T-cell (primary cell): ENCODE data around the gene TMEM163. TPM values are rescaled to one million over a fixed set of nuclear protein-coding genes. Genes with fewer than 3 reads are reported as not detected.

Experiments
- ATAC-seq, 4 experiments: fragments of 200-7000 bp in 3 of 4; fragments of 150-1000 bp in 1 of 4; cut with Tn5 transposase; replicated peaks in 1 of 4; 1 replicate in 3 of 4; 2 replicates in 1 of 4; pipeline ENCODE4 v1.10.0; 2021; ENCODE audit warnings: moderate library complexity in 3 of 4, mild to moderate bottlenecking in 2 of 4, moderate number of reproducible peaks in 1 of 4
- CTCF ChIA-PET, 2 donors: fragments of 300-600 bp; sonication (Branson Sonifier 250); formaldehyde crosslinking; loops; one replicate each; lab custom pipeline; 2022; ENCODE audit warnings: antibody characterized with exemption in 2 of 2; lab: Charles Lee
- POLR2A ChIA-PET, 2 donors: fragments of 300-600 bp; sonication (Branson Sonifier 250); formaldehyde crosslinking; loops; one replicate each; lab custom pipeline; 2022; ENCODE audit warnings: antibody characterized with exemption in 2 of 2; lab: Charles Lee
- DNase-seq, 35 experiments: peaks; one replicate each; pipeline versions ENCODE4 v3.0.0 to v3.0.0-alpha.2; 2013 to 2023
- H3K27ac ChIP-seq: one replicate; pipeline ENCODE4 v1.5.1; 2013; ENCODE audit warnings: low read length
- H3K27me3 ChIP-seq, 2 experiments: replicated peaks in 1 of 2; 1 replicate in 1 of 2; 2 replicates in 1 of 2; pipeline versions ENCODE4 v1.6.1 to v1.7.0; 2013; ENCODE audit warnings: low read length in 1 of 2, mixed read lengths in 1 of 2; ENCODE audit not compliant: control insufficient read depth in 2 of 2, insufficient read depth in 2 of 2; ENCODE audit errors: extremely low read depth in 1 of 2
- H3K36me3 ChIP-seq, 2 donors: 1 replicate in 1 of 2; 2 replicates in 1 of 2; pipeline versions ENCODE4 v1.6.1 to v1.7.0; 2013; ENCODE audit warnings: low read length in 1 of 2; ENCODE audit not compliant: control insufficient read depth in 2 of 2, insufficient read depth in 1 of 2; ENCODE audit errors: extremely low read depth in 1 of 2
- H3K4me1 ChIP-seq, 2 experiments: 1 replicate in 1 of 2; 2 replicates in 1 of 2; pipeline versions ENCODE4 v1.6.1 to v1.7.0; 2013; ENCODE audit warnings: low read length in 2 of 2, mixed read lengths in 1 of 2; ENCODE audit not compliant: insufficient read depth in 2 of 2, control insufficient read depth in 1 of 2; ENCODE audit errors: extremely low read depth in 1 of 2
- H3K4me3 ChIP-seq, 2 donors: 1 replicate in 1 of 2; 2 replicates in 1 of 2; pipeline versions ENCODE4 v1.5.1 to v1.7.0; 2013; ENCODE audit warnings: mild to moderate bottlenecking in 2 of 2, low read length in 1 of 2, moderate library complexity in 1 of 2; ENCODE audit not compliant: control insufficient read depth in 1 of 2; ENCODE audit errors: extremely low read depth in 1 of 2
- H3K9me3 ChIP-seq: 2 replicates; pipeline ENCODE4 v1.7.0; 2013
- H3K27ac Mint-ChIP-seq, 2 donors: one replicate each; pipeline ENCODE4 v1.8.0; 2020 to 2021; ENCODE audit warnings: mild to moderate bottlenecking in 2 of 2, mixed read lengths in 2 of 2
- H3K27me3 Mint-ChIP-seq, 2 donors: one replicate each; pipeline ENCODE4 v1.8.0; 2021 to 2022; ENCODE audit warnings: mixed read lengths in 2 of 2
- H3K36me3 Mint-ChIP-seq: one replicate; pipeline ENCODE4 v1.8.0; 2021; ENCODE audit warnings: mixed read lengths
- H3K4me1 Mint-ChIP-seq, 3 donors: one replicate each; pipeline ENCODE4 v1.8.0; 2020 to 2022; ENCODE audit warnings: mixed read lengths in 3 of 3, mild to moderate bottlenecking in 1 of 3
- H3K4me3 Mint-ChIP-seq, 3 donors: one replicate each; pipeline ENCODE4 v1.8.0; 2020 to 2022; ENCODE audit warnings: mild to moderate bottlenecking in 3 of 3, mixed read lengths in 3 of 3, moderate library complexity in 3 of 3
- H3K9me3 Mint-ChIP-seq, 3 donors: one replicate each; pipeline ENCODE4 v1.8.0; 2020 to 2022; ENCODE audit warnings: mixed read lengths in 3 of 3
- WGBS: methylation state at CpG from one replicate; pipeline ENCODE4 v1.1.5; 2013; ENCODE audit warnings: missing lambda C conversion rate; ENCODE audit not compliant: insufficient coverage; 5-methylcytosine and 5-hydroxymethylcytosine counted together
- total RNA-seq, 35 experiments: library from RNA in 6 of 35; stranded (reverse) in 6 of 35; fragments of 120-200 nt in 1 of 35; gene quantifications; one replicate each; pipeline versions ENCODE4 v1.2.1 to v1.2.4 and lab custom pipeline; 2013 to 2026

Gene TMEM163
- total RNA-seq (under 1 TPM; 0.18 to 0.73 (median 0.35) TPM), total RNA-seq (lab: John Stamatoyannopoulos, UW) (0 to 4.1 (median 0.24) reads per million in 29 experiments)
- total RNA-seq (2013), result 0.26 TPM

- H3K36me3 ChIP-seq, result no peaks in the 10 kb centered on the region
- peaks cover 2 to 13% of the 10 kb centered on the region in 2 experiments for H3K4me1 ChIP-seq
- ChIA-PET POLR2A (interaction anchor here in 1 of 2 donors (0.6 kb wide), 1 partner anchor 973 kb away, joined by 3 read pairs; no protein-coding TSS in a partner anchor), CTCF (no interaction called here)
- peak; percentile 58 to 80 (median 74) for ATAC-seq
- Mint-ChIP-seq H3K9me3 (no peaks in the 10 kb centered on the region), H3K4me3 (peak within 1 kb of the TSS; percentile 72 to 84 (median 79)), H3K4me1 (peaks cover 16 to 35% (median 24%) of the 10 kb centered on the region in 3 donors), H3K36me3 (no peaks in the 10 kb centered on the region), H3K27me3 (peaks cover 59 to 70% of the 10 kb centered on the region in 2 donors), H3K27ac (no peak within 1 kb of the TSS)
- H3K4me3 ChIP-seq, result peak within 1 kb of the TSS; percentile 26 to 62
- WGBS, result 9% methylated on average over 96 of the region's 99 CpGs
- no peaks in the 10 kb centered on the region for H3K9me3 ChIP-seq
- H3K27me3 ChIP-seq, result peaks cover 0 to 28% of the 10 kb centered on the region in 2 experiments
- H3K27ac ChIP-seq, result no peak within 1 kb of the TSS
- DNase-seq, result peak in 13 of 35 experiments; percentile 7 to 50 (median 12)
Measured at GRCh38 chr2:134718817-134719814, at the start of gene TMEM163. Gene TMEM163 (minus strand): TSS chr2:134719000.

GRCh38 chr2:134766583-134766982 is 47.8 kb upstream of the TMEM163 start:
- Mint-ChIP-seq H3K27ac (no peak overlapping the region), H3K4me1 (no peaks in the 10 kb centered on the region), H3K9me3 (no peaks in the 10 kb centered on the region), H3K4me3 (no peak overlapping the region), H3K27me3 (peaks cover 0 to 22% of the 10 kb centered on the region in 2 donors), H3K36me3 (no peaks in the 10 kb centered on the region)
- Histone ChIP-seq H3K27ac (no peak overlapping the region), H3K36me3 (no peaks in the 10 kb centered on the region), H3K4me1 (no peaks in the 10 kb centered on the region), H3K27me3 (peaks cover 0 to 7% of the 10 kb centered on the region in 2 experiments), H3K9me3 (no peaks in the 10 kb centered on the region), H3K4me3 (no peak overlapping the region)
- CTCF ChIA-PET, result no interaction called here
- POLR2A ChIA-PET, result no interaction called here
- no peak for DNase-seq
- no CpG with 5 or more reads among the region's 5 CpGs for whole genome bisulfite sequencing
- no peak for ATAC-seq

- ChIA-PET CTCF (no interaction called here), POLR2A (no interaction called here)
- no peaks in the 10 kb centered on the region for H3K9me3 Mint-ChIP-seq
- no peaks in the 10 kb centered on the region for H3K4me1 ChIP-seq
- no peak overlapping the region for H3K4me3 ChIP-seq
- ATAC-seq (no peak), DNase-seq (no peak)
- H3K9me3 ChIP-seq, result no peaks in the 10 kb centered on the region
- H3K27ac ChIP-seq, result no peak overlapping the region
- H3K27ac Mint-ChIP-seq, result no peak overlapping the region
- peaks cover 0 to 7% of the 10 kb centered on the region in 2 experiments for H3K27me3 ChIP-seq
- H3K4me3 Mint-ChIP-seq, result no peak overlapping the region
- H3K36me3 Mint-ChIP-seq, result no peaks in the 10 kb centered on the region
- peaks cover 0 to 24% of the 10 kb centered on the region in 2 donors for H3K27me3 Mint-ChIP-seq
- no peaks in the 10 kb centered on the region for H3K4me1 Mint-ChIP-seq
- no peaks in the 10 kb centered on the region for H3K36me3 ChIP-seq
Measured at GRCh38 chr2:134765987-134766386, 47.2 kb upstream of the TMEM163 start.

GRCh38 chr2:134764164-134764563 is 45.4 kb upstream of the TMEM163 start:
- Histone ChIP-seq H3K27me3 (peaks cover 0 to 7% of the 10 kb centered on the region in 2 experiments), H3K36me3 (no peaks in the 10 kb centered on the region), H3K27ac (no peak overlapping the region), H3K4me1 (no peaks in the 10 kb centered on the region), H3K9me3 (no peaks in the 10 kb centered on the region), H3K4me3 (no peak overlapping the region)
- H3K27ac Mint-ChIP-seq, result no peak overlapping the region
- DNase-seq (no peak), ATAC-seq (no peak)
- peaks cover 3 to 28% of the 10 kb centered on the region in 2 donors for H3K27me3 Mint-ChIP-seq
- ChIA-PET POLR2A (interaction anchor here in 1 of 2 donors (0.6 kb wide), 1 partner anchor 111 kb away, joined by 6 read pairs; no protein-coding TSS in a partner anchor), CTCF (interaction anchor here (0.6 to 1.0 kb wide), 3 partner anchors 17 to 50 kb away, joined by 3 to 19 read pairs (median 4); no protein-coding TSS in a partner anchor)
- H3K36me3 Mint-ChIP-seq, result no peaks in the 10 kb centered on the region
- H3K4me3 Mint-ChIP-seq, result no peak overlapping the region
- 80% methylated on average over 1 of the region's 1 CpG for WGBS
- no peaks in the 10 kb centered on the region for H3K9me3 Mint-ChIP-seq
- H3K4me1 Mint-ChIP-seq, result no peaks in the 10 kb centered on the region

GRCh38 chr2:134763164-134763710 is 44.4 kb upstream of the TMEM163 start:
- peaks cover 0 to 5% (median 0%) of the 10 kb centered on the region in 3 donors for H3K9me3 Mint-ChIP-seq
- peaks cover 3 to 28% of the 10 kb centered on the region in 2 donors for H3K27me3 Mint-ChIP-seq
- peaks cover 0 to 6% (median 5%) of the 10 kb centered on the region in 3 donors for H3K4me1 Mint-ChIP-seq
- no peak overlapping the region for H3K27ac ChIP-seq
- H3K27ac Mint-ChIP-seq, result no peak overlapping the region
- no peak overlapping the region for H3K4me3 Mint-ChIP-seq
- DNase-seq (no peak), ATAC-seq (no peak)
- H3K4me3 ChIP-seq, result no peak overlapping the region
- CTCF ChIA-PET, result no interaction called here
- 68% methylated on average over 4 of the region's 4 CpGs for WGBS
- peaks cover 0 to 7% of the 10 kb centered on the region in 2 experiments for H3K27me3 ChIP-seq
- H3K36me3 ChIP-seq, result no peaks in the 10 kb centered on the region
- no peaks in the 10 kb centered on the region for H3K9me3 ChIP-seq
- POLR2A ChIA-PET, result no interaction called here
- no peaks in the 10 kb centered on the region for H3K36me3 Mint-ChIP-seq
- H3K4me1 ChIP-seq, result no peaks in the 10 kb centered on the region

GRCh38 chr2:134762508-134762907 is 43.7 kb upstream of the TMEM163 start:
- Histone ChIP-seq H3K4me3 (no peak overlapping the region), H3K27ac (no peak overlapping the region), H3K9me3 (no peaks in the 10 kb centered on the region), H3K4me1 (no peaks in the 10 kb centered on the region), H3K27me3 (peaks cover 0 to 7% of the 10 kb centered on the region in 2 experiments), H3K36me3 (no peaks in the 10 kb centered on the region)
- Mint-ChIP-seq H3K4me3 (no peak overlapping the region), H3K36me3 (no peaks in the 10 kb centered on the region), H3K9me3 (peaks cover 0 to 9% (median 4%) of the 10 kb centered on the region in 3 donors), H3K27ac (no peak overlapping the region), H3K27me3 (peaks cover 3 to 28% of the 10 kb centered on the region in 2 donors), H3K4me1 (peaks cover 0 to 9% (median 8%) of the 10 kb centered on the region in 3 donors)
- 80% methylated on average over 1 of the region's 2 CpGs for WGBS
- ChIA-PET POLR2A (no interaction called here), CTCF (interaction anchor here in 1 of 2 donors (0.6 kb wide), 1 partner anchor 1340 kb away, joined by 3 read pairs; no protein-coding TSS in a partner anchor)
- no peak for DNase-seq
- ATAC-seq, result no peak
